Measurements from ENCODE around the gene CHMP2A. TPM values are rescaled to one million over a fixed set of nuclear protein-coding genes. Genes with fewer than 3 reads are reported as not detected.

The CHMP2A gene
- total and polyA plus RNA-seq, 2 of the 13 experiments (the other 11 are each of a cell fraction or from before 2014, with no cell fraction given), result 49.7 to 55.0 TPM

- Histone ChIP-seq H2AFZ (ENCODE audit: low read length) (no peak overlapping the region), H3K27me3 (ENCODE audit: control insufficient read depth in 1 of 2, insufficient read depth in 2 of 2, low read length in 2 of 2) (no peaks in the 10 kb centered on the region; a peak in 1 of 5 replicates), H3K36me3 (replicated peaks in 1 of 2; ENCODE audit: control insufficient read depth in 1 of 2, insufficient read depth in 2 of 2, low read length in 2 of 2) (peaks cover 5 to 6% of the 10 kb centered on the region in 2 experiments; a peak in 4 of 5 replicates), H3K4me2 (ENCODE audit: low read depth, low read length) (no peak overlapping the region), H3K4me1 (ENCODE audit: insufficient read depth, low read length) (peaks cover 57% of the 10 kb centered on the region), H3K9me3 (ENCODE audit: low read length) (no peaks in the 10 kb centered on the region), H4K20me1 (ENCODE audit: insufficient read depth, low read length) (no peaks in the 10 kb centered on the region), H3K9ac (ENCODE audit: insufficient read depth, low read depth, low read length) (no peak overlapping the region), H3K4me3 (replicated peaks in 1 of 3; ENCODE audit: insufficient read depth in 1 of 3, low read depth in 2 of 3, low read length in 3 of 3) (no peak overlapping the region), H3K27ac (ENCODE audit: extremely low read length, insufficient read depth, low read length) (no peak overlapping the region), H3K79me2 (ENCODE audit: insufficient read depth, low read length) (peaks cover 25% of the 10 kb centered on the region)
- ATAC-seq (no peak), FAIRE-seq (no peak), DNase-seq (ENCODE audit: low spot score) (no peak)
- TF ChIP-seq ELF1 (CRISPR knock-in tag; IDR thresholded peaks at IDR 0.05) (no peak), SMAD3 (CRISPR knock-in tag; IDR thresholded peaks at IDR 0.05) (no peak), THRA (CRISPR knock-in tag; IDR thresholded peaks at IDR 0.05; ENCODE audit: borderline replicate concordance) (no peak)
- in situ Hi-C loops (cut with HindIII; ENCODE audit: extremely low pct_ligation_motif_present, low pct_unique_long_range_greater_than_20kb) (no loop called here), intact Hi-C loops (cut with micrococcal nuclease; ENCODE audit: unreplicated experiment) (loop anchor here (5.0 kb wide), 1 partner anchor 189 kb away; the partner anchor contains the start of gene ZSCAN22)
- WGBS (ENCODE audit: low lambda C conversion rate), result 96% methylated on average over 25 of the region's 25 CpGs
- POLR2A ChIA-PET, result interaction anchor here (1.1 kb wide), 1 partner anchor 16 kb away, joined by 3 read pairs; no protein-coding TSS in a partner anchor
- no TSS peak for BruUV-seq (replicated peaks)
- CTCF ChIA-PET (ENCODE audit: low intra/inter-chr PET ratio, low total read pairs), result no interaction called here
Observed at GRCh38 chr19:58516246-58516836, 38.6 kb downstream of the CHMP2A start.

GRCh38 chr19:58515259-58515658 is 39.6 kb downstream of the CHMP2A start:
- ChIA-PET POLR2A (no interaction called here), CTCF (ENCODE audit: low intra/inter-chr PET ratio, low total read pairs) (no interaction called here)
- Histone ChIP-seq H3K4me2 (ENCODE audit: low read depth, low read length) (no peak overlapping the region), H3K79me2 (ENCODE audit: insufficient read depth, low read length) (peaks cover 25% of the 10 kb centered on the region), H3K9me3 (ENCODE audit: low read length) (no peaks in the 10 kb centered on the region), H3K9ac (ENCODE audit: insufficient read depth, low read depth, low read length) (no peak overlapping the region), H3K27ac (ENCODE audit: extremely low read length, insufficient read depth, low read length) (no peak overlapping the region), H3K27me3 (ENCODE audit: control insufficient read depth in 1 of 2, insufficient read depth in 2 of 2, low read length in 2 of 2) (no peaks in the 10 kb centered on the region; a peak in 1 of 5 replicates), H4K20me1 (ENCODE audit: insufficient read depth, low read length) (no peaks in the 10 kb centered on the region), H3K36me3 (replicated peaks in 1 of 2; ENCODE audit: control insufficient read depth in 1 of 2, insufficient read depth in 2 of 2, low read length in 2 of 2) (peaks cover 5 to 6% of the 10 kb centered on the region in 2 experiments; a peak in 4 of 5 replicates), H2AFZ (ENCODE audit: low read length) (no peak overlapping the region), H3K4me3 (replicated peaks in 1 of 3; ENCODE audit: insufficient read depth in 1 of 3, low read depth in 2 of 3, low read length in 3 of 3) (no peak overlapping the region), H3K4me1 (ENCODE audit: insufficient read depth, low read length) (peaks cover 62% of the 10 kb centered on the region)
- no peak for FAIRE-seq
- intact Hi-C loops (cut with micrococcal nuclease; ENCODE audit: unreplicated experiment) (loop anchor here (5.0 kb wide), 1 partner anchor 188 kb away; the partner anchor contains the start of gene ZSCAN22), in situ Hi-C loops (cut with HindIII; ENCODE audit: extremely low pct_ligation_motif_present, low pct_unique_long_range_greater_than_20kb) (no loop called here)
- ATAC-seq, result no peak
- 95% methylated on average over 2 of the region's 2 CpGs for WGBS (ENCODE audit: low lambda C conversion rate)
- no peak for DNase-seq (ENCODE audit: low spot score)
- TSS peak; percentile 37 for BruUV-seq (replicated peaks)
- TF ChIP-seq FOXA3 (CRISPR knock-in tag; IDR thresholded peaks at IDR 0.05) (no peak), PBX3 (CRISPR knock-in tag; IDR thresholded peaks at IDR 0.05; ENCODE audit: borderline replicate concordance) (no peak), TRIM24 (CRISPR knock-in tag; IDR thresholded peaks at IDR 0.05) (no peak), ZNF879 (CRISPR knock-in tag; IDR thresholded peaks at IDR 0.05) (no peak), BRD4 (CRISPR knock-in tag; IDR thresholded peaks at IDR 0.05) (no peak), ZNF7 (CRISPR knock-in tag; IDR thresholded peaks at IDR 0.05) (no peak), MBNL3 (CRISPR knock-in tag; conservative IDR thresholded peaks at IDR 0.05) (no peak), GATAD1 (CRISPR knock-in tag; IDR thresholded peaks at IDR 0.05) (no peak), CBFB (CRISPR knock-in tag; IDR thresholded peaks at IDR 0.05) (no peak), PREB (CRISPR knock-in tag; IDR thresholded peaks at IDR 0.05) (no peak), ATF6 (CRISPR knock-in tag; conservative IDR thresholded peaks at IDR 0.05) (no peak)
